H1 (cell line): ENCODE results near the gene IRF8. TPM values are rescaled to one million over a fixed set of nuclear protein-coding genes. Genes with fewer than 3 reads are reported as not detected.

ENCODE experiments used
- CTCF ChIA-PET: fragments of 300-600 bp; sonication (Branson Sonifier 250); formaldehyde crosslinking; loops from one replicate; lab custom pipeline; 2021; ENCODE audit not compliant: partially characterized antibody; lab: Charles Lee
- POLR2A ChIA-PET: fragments of 300-600 bp; sonication (Branson Sonifier 250); formaldehyde crosslinking; loops from one replicate; lab custom pipeline; 2021; ENCODE audit warnings: inconsistent platforms; ENCODE audit not compliant: partially characterized antibody; lab: Charles Lee
- DNase-seq, 2 experiments: peaks; one replicate each; pipeline versions ENCODE4 v3.0.0 to v3.0.0-alpha.2; 2010 to 2022; ENCODE audit warnings: low spot score in 2 of 2, low read depth in 1 of 2, mixed read lengths in 1 of 2
- FAIRE-seq: peaks from 2 replicates; lab custom pipeline; 2011; peaks lifted over from hg19 to GRCh38; lab: Jason Lieb, UNC
- H2AFZ ChIP-seq: 2 replicates; pipeline ENCODE4 v1.8.1; 2012; ENCODE audit warnings: low read length, inconsistent platforms
- H2AK5ac ChIP-seq: 2 replicates; pipeline ENCODE4 v1.6.1; 2013; ENCODE audit warnings: low read depth, low read length
- H2BK120ac ChIP-seq: replicated peaks from 2 replicates; pipeline ENCODE3; 2013; ENCODE audit warnings: low read depth, low read length, inconsistent platforms
- H2BK12ac ChIP-seq: 2 replicates; pipeline ENCODE4 v1.6.1; 2013; ENCODE audit warnings: low read depth, low read length
- H2BK15ac ChIP-seq: 2 replicates; pipeline ENCODE4 v1.6.1; 2013; ENCODE audit warnings: low read length
- H2BK20ac ChIP-seq: 2 replicates; pipeline ENCODE4 v1.6.1; 2013; ENCODE audit warnings: low read length
- H2BK5ac ChIP-seq: 2 replicates; pipeline ENCODE4 v1.6.1; 2013; ENCODE audit warnings: low read depth, low read length
- H3K14ac ChIP-seq: 2 replicates; pipeline ENCODE4 v1.6.1; 2013; ENCODE audit warnings: inconsistent platforms; ENCODE audit not compliant: insufficient read length
- H3K18ac ChIP-seq: 2 replicates; pipeline ENCODE4 v1.6.1; 2013; ENCODE audit warnings: low read length; ENCODE audit errors: extremely low read depth
- H3K23ac ChIP-seq: 2 replicates; pipeline ENCODE4 v1.6.1; 2013; ENCODE audit warnings: inconsistent platforms; ENCODE audit not compliant: insufficient read length
- H3K23me2 ChIP-seq: 2 replicates; pipeline ENCODE4 v1.6.1; 2013; ENCODE audit warnings: low read depth, low read length
- H3K27ac ChIP-seq: 2 replicates; pipeline ENCODE4 v1.6.1; 2011; ENCODE audit warnings: low read depth, low read length, inconsistent platforms
- H3K27me3 ChIP-seq, 4 experiments: replicated peaks in 1 of 4; 1 replicate in 1 of 4; 2 replicates in 3 of 4; pipeline versions ENCODE4 v1.6.1 to v1.8.1; 2011 to 2013; ENCODE audit warnings: low read length in 3 of 4, mild to moderate bottlenecking in 3 of 4, inconsistent platforms in 2 of 4, mixed read lengths in 2 of 4, moderate library complexity in 1 of 4; ENCODE audit not compliant: control insufficient read depth in 3 of 4, insufficient read depth in 3 of 4; ENCODE audit errors: extremely low read depth in 1 of 4
- H3K36me3 ChIP-seq, 4 experiments: 2 replicates each; pipeline versions ENCODE4 v1.6.1 to v1.8.1; 2011 to 2013; ENCODE audit warnings: mild to moderate bottlenecking in 4 of 4, low read length in 3 of 4, moderate library complexity in 2 of 4, control low read depth in 1 of 4, inconsistent platforms in 1 of 4; ENCODE audit not compliant: insufficient read depth in 4 of 4, control insufficient read depth in 2 of 4
- H3K4ac ChIP-seq: replicated peaks from 2 replicates; pipeline ENCODE3; 2013; ENCODE audit warnings: low read length, low read depth, mixed read lengths, inconsistent platforms; ENCODE audit not compliant: insufficient read length
- H3K4me1 ChIP-seq, 4 experiments: replicated peaks in 1 of 4; 1 replicate in 1 of 4; 2 replicates in 3 of 4; pipeline versions ENCODE4 v1.6.1 to v1.8.1; 2011 to 2013; ENCODE audit warnings: low read length in 3 of 4, inconsistent platforms in 2 of 4, mixed read lengths in 1 of 4; ENCODE audit not compliant: insufficient read depth in 4 of 4, control insufficient read depth in 3 of 4
- H3K4me2 ChIP-seq, 2 experiments: 2 replicates each; pipeline versions ENCODE4 v1.6.1 to v1.8.1; 2011 to 2013; ENCODE audit warnings: low read depth in 2 of 2, low read length in 2 of 2, control low read depth in 1 of 2, inconsistent platforms in 1 of 2, mild to moderate bottlenecking in 1 of 2; ENCODE audit not compliant: insufficient read depth in 1 of 2
- H3K4me3 ChIP-seq, 4 experiments: fragments of 200-600, 300-600 bp in 1 of 4; sonication (generic), shearing (Covaris generic), sonication (Bioruptor Twin) in 1 of 4; 2 replicates each; pipeline versions ENCODE4 v1.5.1 to v1.8.1; 2011 to 2016; ENCODE audit warnings: low read length in 4 of 4, low read depth in 3 of 4, control low read depth in 2 of 4, inconsistent platforms in 2 of 4, mild to moderate bottlenecking in 2 of 4, mixed read lengths in 1 of 4, moderate library complexity in 1 of 4; ENCODE audit not compliant: insufficient read depth in 2 of 4; ENCODE audit errors: extremely low read depth in 1 of 4
- H3K56ac ChIP-seq: replicated peaks from 2 replicates; pipeline ENCODE3; 2013; ENCODE audit warnings: low read depth, mild to moderate bottlenecking, mixed read lengths, low read length, inconsistent platforms; ENCODE audit not compliant: insufficient read length
- H3K79me1 ChIP-seq: 2 replicates; pipeline ENCODE4 v1.6.1; 2013; ENCODE audit warnings: low read depth, low read length, control low read depth
- H3K79me2 ChIP-seq, 2 experiments: 2 replicates each; pipeline versions ENCODE4 v1.6.1 to v1.8.1; 2012 to 2013; ENCODE audit warnings: low read length in 2 of 2, mild to moderate bottlenecking in 2 of 2, inconsistent platforms in 1 of 2; ENCODE audit not compliant: insufficient read depth in 2 of 2, control insufficient read depth in 1 of 2
- H3K9ac ChIP-seq, 4 experiments: replicated peaks in 1 of 4; 1 replicate in 1 of 4; 2 replicates in 3 of 4; pipeline versions ENCODE4 v1.6.1 to v1.8.1; 2011 to 2013; ENCODE audit warnings: low read depth in 3 of 4, low read length in 3 of 4, control low read depth in 2 of 4, mild to moderate bottlenecking in 2 of 4, moderate library complexity in 2 of 4, inconsistent platforms in 1 of 4; ENCODE audit errors: extremely low read depth in 1 of 4
- H3K9me3 ChIP-seq, 2 experiments: 2 replicates each; pipeline versions ENCODE4 v1.6.1 to v1.8.1; 2012 to 2013; ENCODE audit warnings: mild to moderate bottlenecking in 2 of 2, moderate library complexity in 2 of 2, control low read depth in 1 of 2, inconsistent platforms in 1 of 2, low read depth in 1 of 2, low read length in 1 of 2, mixed read lengths in 1 of 2; ENCODE audit not compliant: insufficient read depth in 2 of 2
- H4K20me1 ChIP-seq, 2 experiments: replicated peaks in 1 of 2; 2 replicates each; pipeline versions ENCODE3 to v1.8.1; 2011 to 2013; ENCODE audit warnings: inconsistent platforms in 2 of 2, low read length in 2 of 2, mild to moderate bottlenecking in 1 of 2; ENCODE audit not compliant: insufficient read depth in 2 of 2, control insufficient read depth in 1 of 2
- H4K5ac ChIP-seq: 2 replicates; pipeline ENCODE4 v1.6.1; 2013; ENCODE audit warnings: low read length, low read depth, mixed read lengths, inconsistent platforms; ENCODE audit not compliant: insufficient read length
- H4K8ac ChIP-seq: 2 replicates; pipeline ENCODE4 v1.8.0; 2013; ENCODE audit warnings: mild to moderate bottlenecking, moderate library complexity, low read length, inconsistent platforms; ENCODE audit not compliant: insufficient read depth; ENCODE audit errors: extremely low read depth
- H4K91ac ChIP-seq: replicated peaks from 2 replicates; pipeline ENCODE3; 2013; ENCODE audit warnings: low read length, mixed read lengths, inconsistent platforms; ENCODE audit not compliant: insufficient read length
- BACH1 ChIP-seq: IDR thresholded peaks from 2 replicates; pipeline ENCODE4 v1.6.1; 2012; ENCODE audit warnings: low read length, improper control_type of control experiment
- CHD2 ChIP-seq: IDR thresholded peaks from 2 replicates; pipeline ENCODE4 v1.6.1; 2012; ENCODE audit warnings: low read length, improper control_type of control experiment
- EZH2 ChIP-seq: fragments of 200-600 bp; sonication (generic); IDR thresholded peaks from 2 replicates; pipeline ENCODE4 v1.7.1; 2012; ENCODE audit warnings: low read depth, mild to moderate bottlenecking, moderate library complexity, low read length, inconsistent platforms; ENCODE audit not compliant: severe bottlenecking
- NANOG ChIP-seq: IDR thresholded peaks from 2 replicates; pipeline ENCODE4 v1.6.1; 2011; ENCODE audit warnings: low read length, low read depth, mild to moderate bottlenecking, inconsistent platforms; ENCODE audit not compliant: insufficient read depth, poor library complexity, severe bottlenecking
- RBBP5 ChIP-seq: IDR thresholded peaks from 2 replicates; pipeline ENCODE4 v1.7.1; 2012; ENCODE audit warnings: low read depth, mild to moderate bottlenecking, inconsistent platforms, low read length, moderate library complexity, borderline replicate concordance
- SP2 ChIP-seq: IDR thresholded peaks from 2 replicates; pipeline ENCODE4 v1.6.1; 2012; ENCODE audit warnings: mild to moderate bottlenecking, low read length, inconsistent platforms
- SP4 ChIP-seq: IDR thresholded peaks from 2 replicates; pipeline ENCODE4 v1.6.1; 2012; ENCODE audit warnings: low read length, inconsistent platforms
- SUZ12 ChIP-seq: fragments of 200-600 bp; sonication (generic); IDR thresholded peaks from 2 replicates; pipeline ENCODE4 v1.6.1; 2012; ENCODE audit warnings: mild to moderate bottlenecking, inconsistent platforms, low read length, moderate library complexity, mixed read lengths
- TAF1 ChIP-seq: IDR thresholded peaks from 2 replicates; pipeline ENCODE4 v1.6.1; 2011; ENCODE audit warnings: mild to moderate bottlenecking, low read depth, low read length
- TEAD4 ChIP-seq: IDR thresholded peaks from 2 replicates; pipeline ENCODE4 v1.6.1; 2012; ENCODE audit warnings: low read depth, low read length, inconsistent platforms, mixed read lengths
- USF2 ChIP-seq: IDR thresholded peaks from 2 replicates; pipeline ENCODE4 v1.6.1; 2011; ENCODE audit warnings: low read length, improper control_type of control experiment
- YY1 ChIP-seq: IDR thresholded peaks from 2 replicates; pipeline ENCODE4 v1.6.1; 2011; ENCODE audit warnings: low read depth, mild to moderate bottlenecking, low read length
- WGBS, 2 experiments: shearing (Covaris generic) in 1 of 2; methylation state at CpG; one replicate each; pipeline versions ENCODE4 v1.1.6 to v1.1.7; 2013 to 2015; ENCODE audit warnings: low lambda C conversion rate in 2 of 2, mixed read lengths in 2 of 2, inconsistent platforms in 1 of 2, low coverage in 1 of 2, missing lambda C conversion rate in 1 of 2; ENCODE audit not compliant: insufficient replicate concordance in 2 of 2, insufficient coverage in 1 of 2, insufficient read length in 1 of 2; ENCODE audit errors: extremely low coverage in 1 of 2, missing lambda C conversion rate in 1 of 2; 5-methylcytosine and 5-hydroxymethylcytosine counted together
- polyA plus RNA-seq, 7 experiments: library from polyadenylated mRNA; depleted of rRNA in 3 of 7; stranded (reverse) in 5 of 7; unstranded in 2 of 7; fragments of >200 nt in 5 of 7; fragments of 200-250 nt in 2 of 7; gene quantifications; 1 replicate in 5 of 7; 2 replicates in 1 of 7; 4 replicates in 1 of 7; pipeline versions ENCODE4 v1.2.1 to v1.2.3, GENCODE V29; 2011 to 2013; ENCODE audit warnings: missing spikeins in 2 of 7, mixed read lengths in 2 of 7
- total RNA-seq: library from RNA; stranded (reverse); fragmentation: NEBNext Ultra II Directional; extraction: Animal tissue kit (Norgen Biotek cat#: 25700); gene quantifications from 2 replicates; pipeline ENCODE4 v1.2.1, GENCODE V29; 2021

Gene IRF8
- total and polyA plus RNA-seq, 2 of the 8 experiments (the other 6 are each of a cell fraction or from before 2014, with no cell fraction given), result 0.35 to 2.0 TPM

GRCh38 chr16:85941863-85942644 is 43.1 kb downstream of the IRF8 start:
- no peak overlapping the region for H2BK20ac ChIP-seq
- H3K4ac ChIP-seq, result no peak overlapping the region
- no peak overlapping the region for H2BK120ac ChIP-seq
- H3K27me3 ChIP-seq, result peaks cover 0 to 2% (median 0%) of the 10 kb centered on the region in 4 experiments; a peak in 1 of 7 replicates
- no peak overlapping the region for H4K5ac ChIP-seq
- H3K27ac ChIP-seq, result no peak overlapping the region
- no peak overlapping the region for H3K14ac ChIP-seq
- H3K4me1 ChIP-seq, result no peaks in the 10 kb centered on the region
- DNase-seq (no peak), FAIRE-seq (no peak)
- no peak overlapping the region for H4K91ac ChIP-seq
- ChIA-PET CTCF (interaction anchor here (1.7 kb wide), 1 partner anchor 27 kb away, joined by 4 read pairs; no protein-coding TSS in a partner anchor), POLR2A (no interaction called here)
- no peak overlapping the region for H4K8ac ChIP-seq
- H3K36me3 ChIP-seq, result no peaks in the 10 kb centered on the region
- H4K20me1 ChIP-seq, result no peaks in the 10 kb centered on the region
- WGBS, 2 experiments, result 75% methylated on average over 14 of the region's 14 CpGs; no CpG with 5 or more reads in 1 of the 2 experiments
- H2AFZ ChIP-seq, result no peak overlapping the region
- H3K23ac ChIP-seq, result no peak overlapping the region
- H3K4me2 ChIP-seq, result no peak overlapping the region
- no peak overlapping the region for H2BK5ac ChIP-seq
- no peak overlapping the region for H3K4me3 ChIP-seq
- no peaks in the 10 kb centered on the region for H3K23me2 ChIP-seq
- no peak overlapping the region for H2BK15ac ChIP-seq
- H3K9ac ChIP-seq, result no peak overlapping the region
- H2AK5ac ChIP-seq, result no peak overlapping the region
- no peak overlapping the region for H3K56ac ChIP-seq
- no peaks in the 10 kb centered on the region for H3K79me1 ChIP-seq
- H3K18ac ChIP-seq, result no peak overlapping the region
- no peaks in the 10 kb centered on the region for H3K9me3 ChIP-seq
- H3K79me2 ChIP-seq, result no peaks in the 10 kb centered on the region
- H2BK12ac ChIP-seq, result no peak overlapping the region
- TF ChIP-seq BACH1 (no peak), RBBP5 (no peak), NANOG (no peak), EZH2 (no peak), SUZ12 (no peak), USF2 (no peak), YY1 (no peak), CHD2 (no peak), TEAD4 (no peak), SP2 (no peak), SP4 (no peak), TAF1 (no peak)
